ENCODE results near the gene RAI1.

DNA sequence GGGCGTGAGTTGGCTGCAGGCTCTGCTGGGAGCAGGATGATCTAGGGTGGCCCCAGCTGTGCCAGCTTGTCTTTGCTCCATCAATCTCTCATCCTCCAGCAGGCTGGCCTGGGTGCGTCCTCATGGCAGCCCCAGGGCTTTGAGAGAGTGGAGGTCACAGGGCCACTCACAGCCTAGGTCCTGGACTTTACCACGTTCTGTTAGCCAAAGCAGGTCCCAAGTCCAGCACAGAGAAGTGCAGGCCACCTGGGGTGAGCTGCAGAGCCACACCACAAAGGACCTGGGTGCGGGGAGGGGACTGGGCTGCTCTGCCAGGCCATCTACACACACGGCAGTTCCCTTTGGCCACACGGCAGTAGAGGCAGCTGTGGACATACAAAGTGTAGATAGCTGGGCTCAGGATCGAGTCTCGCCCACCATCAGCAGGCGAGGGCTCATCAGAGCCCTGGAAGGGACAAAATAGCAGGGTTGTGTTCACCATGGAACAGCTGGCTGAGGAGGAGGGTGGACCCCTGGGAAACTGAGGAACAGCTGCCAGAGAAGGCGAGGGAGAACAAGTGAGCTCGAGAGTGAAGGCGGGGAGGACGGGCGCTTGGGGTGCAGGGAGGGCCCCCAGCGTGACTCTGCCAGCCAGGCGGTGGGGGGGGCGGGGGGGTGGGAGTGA lies 125.5 kb downstream of the RAI1 start:
- TF ChIP-seq, protein P1, sequence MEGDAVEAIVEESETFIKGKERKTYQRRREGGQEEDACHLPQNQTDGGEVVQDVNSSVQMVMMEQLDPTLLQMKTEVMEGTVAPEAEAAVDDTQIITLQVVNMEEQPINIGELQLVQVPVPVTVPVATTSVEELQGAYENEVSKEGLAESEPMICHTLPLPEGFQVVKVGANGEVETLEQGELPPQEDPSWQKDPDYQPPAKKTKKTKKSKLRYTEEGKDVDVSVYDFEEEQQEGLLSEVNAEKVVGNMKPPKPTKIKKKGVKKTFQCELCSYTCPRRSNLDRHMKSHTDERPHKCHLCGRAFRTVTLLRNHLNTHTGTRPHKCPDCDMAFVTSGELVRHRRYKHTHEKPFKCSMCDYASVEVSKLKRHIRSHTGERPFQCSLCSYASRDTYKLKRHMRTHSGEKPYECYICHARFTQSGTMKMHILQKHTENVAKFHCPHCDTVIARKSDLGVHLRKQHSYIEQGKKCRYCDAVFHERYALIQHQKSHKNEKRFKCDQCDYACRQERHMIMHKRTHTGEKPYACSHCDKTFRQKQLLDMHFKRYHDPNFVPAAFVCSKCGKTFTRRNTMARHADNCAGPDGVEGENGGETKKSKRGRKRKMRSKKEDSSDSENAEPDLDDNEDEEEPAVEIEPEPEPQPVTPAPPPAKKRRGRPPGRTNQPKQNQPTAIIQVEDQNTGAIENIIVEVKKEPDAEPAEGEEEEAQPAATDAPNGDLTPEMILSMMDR (IDR thresholded peaks at IDR 0.05 in 8 of 11, conservative IDR thresholded peaks at IDR 0.05 in 3 of 11), result no peak
- no peak for TF ChIP-seq POLR2A (IDR thresholded peaks at IDR 0.05)

Measured in spleen (tissue), 7 donors.